Pancreas (tissue), 10 donors: ENCODE measurements around the gene PCDHGA6. TPM values are rescaled to one million over a fixed set of nuclear protein-coding genes. Genes with fewer than 3 reads are reported as not detected.
"Not testable (repeated sequence)": the region's sequence is repeated elsewhere in the genome, so short reads cannot be mapped to it uniquely, and the experiment has no call there.

ENCODE experiments used
- ATAC-seq, 4 donors: fragments of 200-7000 bp; cut with Tn5 transposase; one replicate each; pipeline versions ENCODE4 v1.8.0 to v1.9.1; 2020; ENCODE audit warnings: mild to moderate bottlenecking in 4 of 4, moderate library complexity in 4 of 4
- DNase-seq, 6 donors: peaks; one replicate each; pipeline ENCODE4 v3.0.0-alpha.2; 2020
- FAIRE-seq: peaks from 2 replicates; lab custom pipeline; 2012; peaks lifted over from hg19 to GRCh38; lab: Jason Lieb, UNC
- H3K27ac ChIP-seq, 4 donors: fragments of 200-600 bp; sonication (generic); 1 replicate in 3 of 4; 2 replicates in 1 of 4; pipeline versions ENCODE4 v1.5.0 to v1.8.0; 2020
- H3K27me3 ChIP-seq, 4 donors: fragments of 200-600 bp; one replicate each; pipeline ENCODE4 v1.8.0; 2021
- H3K36me3 ChIP-seq, 3 donors: fragments of 200-600 bp; sonication (generic) in 1 of 3; one replicate each; pipeline versions ENCODE4 v1.5.0 to v1.8.0; 2020 to 2021
- H3K4me1 ChIP-seq, 3 donors: fragments of 200-600 bp; one replicate each; pipeline ENCODE4 v1.8.0; 2021
- H3K4me3 ChIP-seq, 4 donors: fragments of 200-600 bp; sonication (generic) in 2 of 4; one replicate each; pipeline versions ENCODE4 v1.5.0 to v1.8.0; 2020 to 2021
- H3K9me3 ChIP-seq, 4 donors: fragments of 200-600 bp; one replicate each; pipeline ENCODE4 v1.8.0; 2021
- CTCF ChIP-seq, 4 donors: fragments of 200-600 bp; sonication (generic) in 3 of 4; IDR thresholded peaks; one replicate each; pipeline versions ENCODE4 v1.5.0 to v1.8.0; 2021; ENCODE audit warnings: antibody characterized with exemption in 4 of 4
- WGBS, 2 donors: extraction: QIAGEN DNeasy Blood & Tissue Kit; methylation state at CpG; one replicate each; pipeline ENCODE4 v1.1.7; 2013; 5-methylcytosine and 5-hydroxymethylcytosine counted together
- intact Hi-C, 3 donors: fragments of 100-400 bp; cut with DNase I; formaldehyde crosslinking; loops; one replicate each; pipeline versions ENCODE4 v1.11.1 to v1.14.2; 2022
- polyA plus RNA-seq, 2 donors: library from polyadenylated mRNA; stranded (reverse); fragments of 200-250 nt; gene quantifications; one replicate each; pipeline ENCODE4 v1.2.3, GENCODE V29; 2013
- total RNA-seq, 6 donors: library from RNA; stranded (reverse); fragmentation: NEBNext Ultra II Directional in 4 of 6; extraction: Animal tissue kit (Norgen Biotek cat#: 25700) in 4 of 6; gene quantifications; one replicate each; pipeline versions ENCODE4 v1.2.1 to v1.2.4, GENCODE V29; 2021 to 2023
- donor health status: healthy with polysubstance abuse.
- donor health status: DM: no; HTN: no; CAD: no; lungs with moderate emphysema.
- donor health status: DM: no; HTN: no; CAD: no.
- donor health status: control.
- donor health status: control.
- donor health status: Bipolar disorder and iron deficiency.
- donor health status: DM: yes; HTN: yes; CAD: no.
- donor health status: DM: no; HTN: no; CAD: no.
- donor health status: DM: no; HTN: no; CAD: no.
- donor health status: DM: yes; HTN: yes; CAD: no.

PCDHGA6 gene
- total and polyA plus RNA-seq, 8 donors: 1.1 to 3.1 (median 1.8) TPM

GRCh38 chr5:141366016-141366896 is 7.4 kb upstream of the PCDHGA6 start:
- WGBS, 2 donors: 24 to 26% methylated on average over 44 to 46 of the region's 46 CpGs
- TF ChIP-seq CTCF (IDR thresholded peaks at IDR 0.05): no peak
- no peak for DNase-seq
- Histone ChIP-seq H3K27ac (no peak overlapping the region), H3K36me3 (no peaks in the 10 kb centered on the region), H3K27me3 (peaks cover 0 to 1% (median 0%) of the 10 kb centered on the region in 4 donors), H3K4me1 (no peaks in the 10 kb centered on the region), H3K9me3 (peaks cover 0 to 6% (median 2%) of the 10 kb centered on the region in 4 donors), H3K4me3 (no peak overlapping the region)
- ATAC-seq: no peak
- intact Hi-C loops: loop anchor here in 1 of 3 donors (10.0 kb wide), 1 partner anchor 59 kb away; the partner anchor contains the start of gene PCDHGA11
- FAIRE-seq: no peak

- H3K4me1 ChIP-seq: no peaks in the 10 kb centered on the region
- peaks cover 0 to 27% (median 4%) of the 10 kb centered on the region in 4 donors for H3K9me3 ChIP-seq
- no peak for TF ChIP-seq CTCF (IDR thresholded peaks at IDR 0.05)
- FAIRE-seq (no peak), ATAC-seq (peak in 3 of 4 donors; percentile 78 to 84 (median 79)), DNase-seq (no peak)
- no peak within 1 kb of the TSS for H3K27ac ChIP-seq
- intact Hi-C loops: loop anchor here in 1 of 3 donors (10.0 kb wide), 1 partner anchor 55 kb away; the partner anchor contains the start of gene PCDHGA11
- H3K4me3 ChIP-seq: peak within 1 kb of the TSS in 1 of 4 donors; percentile 27
- no peaks in the 10 kb centered on the region for H3K36me3 ChIP-seq
- no peaks in the 10 kb centered on the region for H3K27me3 ChIP-seq
- WGBS, 2 donors: 16 to 20% methylated on average over 32 of the region's 32 CpGs
Observed at GRCh38 chr5:141369994-141370848, 3.5 kb upstream of the PCDHGA6 start, which contains the start of gene PCDHGB3. Gene PCDHGB3, plus strand, starts transcription at chr5:141370242. Its CDS starts 153 bp downstream, at chr5:141370395.

GRCh38 chr5:141371572-141372475 is 1.9 kb upstream of the PCDHGA6 start:
- intact Hi-C loops: no loop called here
- no peak for TF ChIP-seq CTCF (IDR thresholded peaks at IDR 0.05)
- no peaks in the 10 kb centered on the region for H3K4me1 ChIP-seq
- no peaks in the 10 kb centered on the region for H3K36me3 ChIP-seq
- DNase-seq (no peak), ATAC-seq (no peak), FAIRE-seq (no peak)
- H3K27ac ChIP-seq: no peak overlapping the region
- H3K27me3 ChIP-seq: no peaks in the 10 kb centered on the region
- peaks cover 0 to 27% (median 4%) of the 10 kb centered on the region in 4 donors for H3K9me3 ChIP-seq
- WGBS, 2 donors: 24% methylated on average over 67 to 69 of the region's 69 CpGs
- no peak overlapping the region for H3K4me3 ChIP-seq

- no peak overlapping the region for H3K4me3 ChIP-seq
- TF ChIP-seq CTCF (IDR thresholded peaks at IDR 0.05): no peak
- H3K9me3 ChIP-seq: peaks cover 0 to 27% (median 2%) of the 10 kb centered on the region in 4 donors
- no peak for ATAC-seq
- no peaks in the 10 kb centered on the region for H3K27me3 ChIP-seq
- no peaks in the 10 kb centered on the region for H3K4me1 ChIP-seq
- intact Hi-C loops: no loop called here
- H3K27ac ChIP-seq: no peak overlapping the region
- 45 to 52% methylated on average over 14 of the region's 14 CpGs for WGBS, 2 donors
- DNase-seq: no peak
- H3K36me3 ChIP-seq: no peaks in the 10 kb centered on the region
- FAIRE-seq: no peak
Observed at GRCh38 chr5:141374627-141375026, 936 bp downstream of the PCDHGA6 start.

DNA sequence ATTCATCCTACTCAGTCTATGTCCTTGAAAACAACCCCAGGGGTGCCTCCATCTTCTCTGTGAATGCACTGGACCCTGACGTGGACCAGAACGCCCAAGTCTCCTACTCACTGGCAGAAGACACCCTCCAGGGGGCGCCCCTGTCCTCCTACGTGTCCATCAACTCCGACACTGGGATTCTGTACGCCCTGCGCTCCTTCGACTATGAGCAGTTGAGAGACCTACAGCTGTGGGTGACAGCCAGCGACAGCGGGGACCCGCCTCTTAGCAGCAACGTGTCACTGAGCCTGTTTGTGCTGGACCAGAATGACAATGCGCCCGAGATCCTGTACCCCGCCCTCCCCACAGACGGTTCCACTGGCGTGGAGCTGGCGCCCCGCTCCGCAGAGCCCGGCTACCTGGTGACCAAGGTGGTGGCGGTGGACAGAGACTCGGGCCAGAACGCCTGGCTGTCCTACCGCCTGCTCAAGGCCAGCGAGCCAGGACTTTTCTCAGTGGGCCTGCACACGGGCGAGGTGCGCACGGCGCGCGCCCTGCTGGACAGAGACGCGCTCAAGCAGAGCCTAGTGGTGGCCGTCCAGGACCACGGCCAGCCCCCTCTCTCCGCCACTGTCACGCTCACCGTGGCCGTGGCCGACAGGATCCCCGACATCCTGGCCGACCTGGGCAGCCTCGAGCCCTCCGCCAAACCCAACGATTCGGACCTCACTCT is 1.9 kb downstream of the PCDHGA6 start:
- WGBS, 2 donors: 25 to 41% methylated on average over 24 to 42 of the region's 48 CpGs

More for the DNA sequence above, 1.9 kb downstream of the PCDHGA6 start:
- H3K27me3 ChIP-seq, ATAC-seq, FAIRE-seq, H3K36me3 ChIP-seq, intact Hi-C loops, H3K4me1 ChIP-seq, H3K4me3 ChIP-seq, DNase-seq, H3K27ac ChIP-seq: not testable (repeated sequence)
- peaks cover 0 to 26% (median 2%) of the 10 kb centered on the region in 4 donors for H3K9me3 ChIP-seq
